Ovary (tissue), 3 donors: ENCODE data around the gene ARID1B.

ENCODE experiments used
- EP300 ChIP-seq: sonication (generic); formaldehyde crosslinking; IDR thresholded peaks from one replicate; pipeline ENCODE4 v1.6.1; 2017; ENCODE audit warnings: antibody characterized with exemption
- POLR2A ChIP-seq: fragments of 450-650 bp; IDR thresholded peaks from one replicate; pipeline ENCODE4 v1.6.1; 2017; ENCODE audit warnings: antibody characterized with exemption, mild to moderate bottlenecking, moderate library complexity
- TF ChIP-seq, protein P1 (sequence below), 3 donors: fragments of 450-650 bp in 2 of 3; fragments of 200-600 bp in 1 of 3; IDR thresholded peaks; one replicate each; pipeline versions ENCODE4 v1.5.1 to v1.8.0; 2016 to 2022; ENCODE audit warnings: antibody characterized with exemption in 3 of 3, mild to moderate bottlenecking in 1 of 3
- donor health status: DM: no; HTN: no; CAD: no.

DNA sequence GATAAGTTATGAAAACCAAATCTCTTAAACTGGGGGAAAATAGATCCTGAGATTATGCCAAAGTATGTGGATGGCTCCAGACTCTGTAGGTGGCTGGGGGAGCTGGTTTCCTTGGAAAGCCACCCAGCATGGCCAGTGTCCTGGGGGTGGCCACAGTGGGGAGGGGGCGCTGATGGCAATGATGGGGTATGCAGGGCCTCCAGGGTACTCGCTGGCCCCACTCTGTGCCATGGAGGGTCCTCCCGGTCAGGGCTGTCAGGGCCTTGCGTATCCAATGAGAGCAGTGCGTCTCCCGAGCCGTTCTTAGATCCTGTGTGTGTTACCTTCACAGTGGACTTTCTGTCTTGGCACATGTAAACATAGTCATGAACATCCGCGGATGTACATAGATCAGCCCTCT, 393.4 kb downstream of the ARID1B start:
- TF ChIP-seq, protein P1, sequence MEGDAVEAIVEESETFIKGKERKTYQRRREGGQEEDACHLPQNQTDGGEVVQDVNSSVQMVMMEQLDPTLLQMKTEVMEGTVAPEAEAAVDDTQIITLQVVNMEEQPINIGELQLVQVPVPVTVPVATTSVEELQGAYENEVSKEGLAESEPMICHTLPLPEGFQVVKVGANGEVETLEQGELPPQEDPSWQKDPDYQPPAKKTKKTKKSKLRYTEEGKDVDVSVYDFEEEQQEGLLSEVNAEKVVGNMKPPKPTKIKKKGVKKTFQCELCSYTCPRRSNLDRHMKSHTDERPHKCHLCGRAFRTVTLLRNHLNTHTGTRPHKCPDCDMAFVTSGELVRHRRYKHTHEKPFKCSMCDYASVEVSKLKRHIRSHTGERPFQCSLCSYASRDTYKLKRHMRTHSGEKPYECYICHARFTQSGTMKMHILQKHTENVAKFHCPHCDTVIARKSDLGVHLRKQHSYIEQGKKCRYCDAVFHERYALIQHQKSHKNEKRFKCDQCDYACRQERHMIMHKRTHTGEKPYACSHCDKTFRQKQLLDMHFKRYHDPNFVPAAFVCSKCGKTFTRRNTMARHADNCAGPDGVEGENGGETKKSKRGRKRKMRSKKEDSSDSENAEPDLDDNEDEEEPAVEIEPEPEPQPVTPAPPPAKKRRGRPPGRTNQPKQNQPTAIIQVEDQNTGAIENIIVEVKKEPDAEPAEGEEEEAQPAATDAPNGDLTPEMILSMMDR (IDR thresholded peaks at IDR 0.05): no peak
- TF ChIP-seq POLR2A (no peak), EP300 (no peak)
